ENCODE data around the gene CABS1.

Gene CABS1

GRCh38 chr4:70334681-70335080 lies at the start of gene CABS1:
Gene CABS1 (plus strand): TSS chr4:70334981. CDS start chr4:70335040, 59 bp downstream.
- no peak for DNase-seq

GRCh38 chr4:70288651-70289050 lies 46.1 kb upstream of the CABS1 start:
- DNase-seq = no peak

- no peak for DNase-seq
These were observed 43.4 kb upstream of the CABS1 start for GRCh38 chr4:70291341-70291740.

- DNase-seq = no peak
These were observed 37.2 kb upstream of the CABS1 start for GRCh38 chr4:70297576-70297975.

GRCh38 chr4:70298051-70298450 lies 36.7 kb upstream of the CABS1 start:
- no peak for DNase-seq

GRCh38 chr4:70299643-70300042 lies 35.1 kb upstream of the CABS1 start:
- no peak for DNase-seq

- no peak for DNase-seq
These were observed 34.6 kb upstream of the CABS1 start for GRCh38 chr4:70300215-70300614.

- no peak for DNase-seq
These were observed 31.7 kb upstream of the CABS1 start for GRCh38 chr4:70303090-70303489.

GRCh38 chr4:70305601-70306000 lies 29.2 kb upstream of the CABS1 start:
- no peak for DNase-seq

GRCh38 chr4:70306076-70306475 lies 28.7 kb upstream of the CABS1 start:
- no peak for DNase-seq

GRCh38 chr4:70313736-70314135 lies 21.0 kb upstream of the CABS1 start:
- DNase-seq = no peak

GRCh38 chr4:70315928-70316327 lies 18.9 kb upstream of the CABS1 start:
- DNase-seq = no peak

- DNase-seq = no peak
These were observed 8.7 kb upstream of the CABS1 start for GRCh38 chr4:70326052-70326451.

GRCh38 chr4:70336043-70336442 lies 1.3 kb downstream of the CABS1 start:
- no peak for DNase-seq

- no peak for DNase-seq
These were observed 3.2 kb downstream of the CABS1 start for GRCh38 chr4:70337886-70338420.

- no peak for DNase-seq
These were observed 21.4 kb downstream of the CABS1 start for GRCh38 chr4:70356185-70356584.

- DNase-seq = no peak
These were observed 24.4 kb downstream of the CABS1 start for GRCh38 chr4:70359115-70359661.

GRCh38 chr4:70360460-70360859 lies 25.7 kb downstream of the CABS1 start, which contains the start of gene SMR3A:
Gene SMR3A (plus strand): TSS chr4:70360760. CDS start chr4:70362116, 1,356 bp downstream.
- no peak for DNase-seq

GRCh38 chr4:70364002-70364401 lies 29.2 kb downstream of the CABS1 start:
- DNase-seq = no peak

GRCh38 chr4:70365479-70365878 lies 30.7 kb downstream of the CABS1 start:
- DNase-seq = peak in 1 of 2 experiments; percentile 1

GRCh38 chr4:70367813-70368212 lies 33.0 kb downstream of the CABS1 start:
- DNase-seq = no peak

GRCh38 chr4:70371987-70372386 lies 37.2 kb downstream of the CABS1 start:
- no peak for DNase-seq

GRCh38 chr4:70372760-70373159 lies 38.0 kb downstream of the CABS1 start:
- DNase-seq = no peak

GRCh38 chr4:70380578-70380977 lies 45.8 kb downstream of the CABS1 start:
- no peak for DNase-seq

- no peak for DNase-seq
These were observed 48.0 kb downstream of the CABS1 start, which contains the start of gene SMR3B for GRCh38 chr4:70382691-70383181. Gene SMR3B (plus strand): TSS chr4:70383131. CDS start chr4:70384511, 1,380 bp downstream.

All from NCI-H1930 (cell line).